HK-2 (cell line): ENCODE results near the gene PTBP1.

ENCODE experiments used
- DNase-seq: peaks from one replicate; pipeline ENCODE4 v3.0.0-alpha.2; 2018; ENCODE audit not compliant: unreplicated experiment

The PTBP1 gene

GRCh38 chr19:796692-797527 is at the start of gene PTBP1:
TSS of gene PTBP1 (plus strand) at chr19:797452. CDS start at chr19:797498, 46 bp downstream.
- DNase-seq, result peak; percentile 100

- DNase-seq, result no peak
These were observed 49.0 kb upstream of the PTBP1 start for GRCh38 chr19:748274-748598.

DNA sequence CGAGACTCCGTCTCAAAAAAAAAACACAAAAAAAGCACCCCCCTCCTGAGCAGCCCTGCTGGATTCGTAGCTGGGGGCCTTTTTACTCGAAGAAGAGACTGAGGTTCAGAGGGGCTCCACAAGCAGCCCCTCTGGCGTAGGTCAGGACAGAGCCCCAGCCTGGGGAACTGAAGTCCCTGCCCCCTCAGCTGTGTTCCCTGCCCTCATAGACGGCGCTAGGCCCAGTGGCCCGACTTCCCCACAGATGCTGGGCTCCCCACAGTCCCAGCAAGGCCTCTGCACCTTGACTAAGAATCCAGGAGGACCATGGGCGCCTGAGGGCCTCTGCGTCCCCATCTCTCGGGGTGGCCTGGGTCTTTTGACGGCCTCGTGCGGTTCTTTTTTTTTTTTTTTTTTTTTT is 47.4 kb upstream of the PTBP1 start:
- DNase-seq, result no peak

DNA sequence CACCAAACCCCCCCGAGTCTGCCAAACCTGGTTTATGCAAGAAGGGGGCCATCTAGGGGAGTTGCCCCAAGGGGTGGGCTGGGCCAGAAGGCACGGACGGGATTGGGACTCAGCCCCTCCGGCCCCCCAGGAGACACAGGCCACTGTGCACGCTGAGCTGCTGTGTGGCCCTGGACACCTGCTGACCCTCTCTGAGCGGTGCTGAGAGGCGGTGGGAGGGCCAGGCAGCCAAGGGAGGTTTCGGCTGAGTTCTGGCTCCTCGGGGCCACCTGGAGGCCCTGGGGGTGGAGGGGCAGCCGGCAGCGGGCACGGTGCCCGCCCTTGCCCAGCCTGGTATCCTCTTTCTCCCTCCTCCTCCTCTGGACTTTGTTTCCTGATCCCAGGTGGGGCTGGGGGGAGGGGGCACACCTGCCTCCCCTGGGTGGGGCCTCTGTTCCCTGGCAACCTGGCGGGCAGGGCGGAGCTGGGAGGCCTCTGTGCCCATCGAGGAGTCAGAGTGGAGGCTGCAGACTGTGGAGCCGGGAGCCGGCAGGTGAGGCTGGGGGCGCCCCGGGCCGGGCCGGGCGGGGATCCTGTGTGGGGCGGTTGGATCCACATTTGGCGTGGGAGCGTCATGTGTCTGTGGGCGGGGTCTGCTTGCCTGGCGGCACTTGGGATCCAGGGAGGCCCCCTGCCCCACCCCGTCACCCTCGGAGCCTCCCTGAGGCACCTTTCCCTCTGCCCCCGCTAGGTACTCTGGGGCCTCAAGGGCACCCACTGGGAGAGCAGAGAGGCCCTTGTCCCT is 46.4 kb upstream of the PTBP1 start, which contains the start of gene MISP:
MISP (plus strand) TSS at position 473 of the 784 bp plus-strand sequence. CDS start 5,835 bp downstream, outside the sequence.
- no peak for DNase-seq

GRCh38 chr19:751501-752341 is 45.5 kb upstream of the PTBP1 start:
- DNase-seq, result peak; percentile 80

DNA sequence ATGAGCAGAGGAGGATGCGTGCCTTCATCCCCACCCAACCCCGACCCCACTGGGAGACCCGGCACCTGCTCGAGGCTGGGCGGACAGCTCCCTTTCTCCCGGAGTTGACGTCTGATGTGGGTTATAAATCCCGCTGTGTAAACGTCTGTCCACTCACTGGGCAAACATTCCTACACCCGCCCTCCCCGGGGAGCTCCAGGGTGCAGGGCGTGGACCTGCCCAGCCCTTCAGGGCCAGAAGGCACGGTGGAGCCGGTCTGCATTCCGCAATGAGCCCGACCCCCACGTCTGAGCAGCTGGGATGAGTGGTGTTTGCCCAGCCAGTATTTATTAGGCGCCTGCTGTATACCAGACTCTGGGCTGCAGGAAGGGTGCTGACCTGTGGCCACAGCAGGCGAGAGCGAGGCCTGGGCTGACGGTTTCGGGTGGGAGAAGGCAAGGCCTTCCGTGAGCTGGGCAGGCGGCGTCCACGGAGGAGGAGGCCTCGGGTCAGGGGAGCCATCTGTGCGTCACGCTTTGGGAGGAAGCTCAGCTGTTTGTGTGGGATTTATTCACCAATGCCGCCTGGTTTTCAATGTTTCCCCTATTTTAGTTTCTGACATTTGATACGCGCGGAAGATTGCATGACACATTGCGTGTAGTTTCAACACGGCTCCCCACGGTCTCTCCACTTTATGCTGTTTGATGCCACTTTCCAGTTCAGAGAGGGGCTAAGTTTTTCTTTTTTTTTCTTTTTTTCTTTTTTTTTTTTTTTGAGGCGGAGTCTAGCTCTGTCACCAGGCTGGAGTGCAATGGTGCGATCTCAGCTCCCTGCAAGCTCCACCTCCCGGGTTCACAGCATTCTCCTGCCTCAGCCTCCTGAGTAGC is 44.4 kb upstream of the PTBP1 start:
- peak; percentile 87 for DNase-seq

DNA sequence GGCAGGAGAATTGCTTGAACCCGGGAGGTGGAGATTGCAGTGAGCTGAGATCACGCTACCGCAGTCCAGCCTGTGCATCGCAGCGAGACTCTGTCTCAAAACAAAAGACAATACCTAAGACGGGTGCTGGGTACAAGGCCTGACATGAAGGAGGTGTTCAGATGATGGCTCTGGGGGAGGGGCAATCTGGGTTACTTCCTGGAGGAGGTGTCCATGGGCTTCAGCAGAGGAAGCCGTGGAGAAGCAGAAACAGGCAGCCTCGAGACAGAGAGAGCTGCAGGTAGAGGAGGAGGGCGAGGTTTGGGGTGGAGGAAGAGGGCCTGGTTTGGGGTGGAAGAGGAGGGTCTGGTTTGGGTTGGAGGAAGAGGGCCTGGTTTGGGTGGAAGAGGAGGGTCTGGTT is 42.7 kb upstream of the PTBP1 start:
- no peak for DNase-seq

- DNase-seq, result no peak
These were observed 42.2 kb upstream of the PTBP1 start for GRCh38 chr19:755063-755462.

DNA sequence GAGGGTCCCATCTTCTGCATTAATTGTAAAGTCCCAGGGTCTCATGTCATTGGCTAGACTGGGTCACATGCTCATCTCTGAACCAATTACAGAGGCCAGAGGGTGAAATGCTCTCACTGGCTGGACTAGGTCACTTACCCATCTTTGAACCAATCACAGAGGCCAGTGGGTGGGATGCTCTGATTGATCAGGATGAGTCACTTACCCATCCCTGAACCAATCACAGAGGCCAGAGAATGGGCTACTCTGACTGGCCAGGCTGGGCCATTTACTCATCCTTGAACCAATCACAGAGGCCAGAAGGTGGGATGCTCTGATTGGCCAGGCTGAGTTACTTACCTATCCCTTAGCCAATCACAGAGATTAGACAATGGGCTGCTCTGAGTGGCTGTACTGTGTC is 41.0 kb upstream of the PTBP1 start:
- peak; percentile 34 for DNase-seq

DNA sequence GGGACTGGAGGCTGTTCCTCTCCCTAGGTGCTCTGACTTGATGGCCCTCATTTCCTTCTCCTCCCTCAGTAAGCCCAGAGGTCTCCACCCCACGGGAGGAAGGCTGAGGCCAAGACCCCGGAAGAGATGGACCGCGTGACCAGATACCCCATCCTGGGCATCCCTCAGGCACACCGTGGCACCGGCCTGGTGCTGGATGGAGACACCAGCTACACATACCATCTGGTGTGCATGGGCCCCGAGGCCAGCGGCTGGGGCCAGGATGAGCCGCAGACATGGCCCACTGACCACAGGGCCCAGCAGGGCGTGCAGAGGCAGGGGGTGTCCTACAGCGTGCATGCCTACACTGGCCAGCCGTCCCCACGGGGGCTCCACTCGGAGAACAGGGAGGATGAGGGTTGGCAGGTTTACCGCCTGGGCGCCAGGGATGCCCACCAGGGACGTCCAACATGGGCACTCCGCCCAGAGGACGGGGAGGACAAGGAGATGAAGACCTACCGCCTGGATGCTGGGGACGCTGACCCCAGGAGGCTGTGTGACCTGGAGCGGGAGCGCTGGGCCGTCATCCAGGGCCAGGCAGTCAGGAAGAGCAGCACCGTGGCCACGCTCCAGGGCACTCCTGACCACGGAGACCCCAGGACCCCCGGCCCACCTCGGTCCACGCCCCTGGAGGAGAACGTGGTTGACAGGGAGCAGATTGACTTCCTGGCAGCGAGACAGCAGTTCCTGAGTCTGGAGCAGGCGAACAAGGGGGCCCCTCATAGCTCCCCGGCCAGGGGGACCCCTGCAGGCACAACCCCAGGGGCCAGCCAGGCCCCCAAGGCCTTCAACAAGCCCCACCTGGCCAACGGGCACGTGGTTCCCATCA is 40.2 kb upstream of the PTBP1 start:
- no peak for DNase-seq

DNA sequence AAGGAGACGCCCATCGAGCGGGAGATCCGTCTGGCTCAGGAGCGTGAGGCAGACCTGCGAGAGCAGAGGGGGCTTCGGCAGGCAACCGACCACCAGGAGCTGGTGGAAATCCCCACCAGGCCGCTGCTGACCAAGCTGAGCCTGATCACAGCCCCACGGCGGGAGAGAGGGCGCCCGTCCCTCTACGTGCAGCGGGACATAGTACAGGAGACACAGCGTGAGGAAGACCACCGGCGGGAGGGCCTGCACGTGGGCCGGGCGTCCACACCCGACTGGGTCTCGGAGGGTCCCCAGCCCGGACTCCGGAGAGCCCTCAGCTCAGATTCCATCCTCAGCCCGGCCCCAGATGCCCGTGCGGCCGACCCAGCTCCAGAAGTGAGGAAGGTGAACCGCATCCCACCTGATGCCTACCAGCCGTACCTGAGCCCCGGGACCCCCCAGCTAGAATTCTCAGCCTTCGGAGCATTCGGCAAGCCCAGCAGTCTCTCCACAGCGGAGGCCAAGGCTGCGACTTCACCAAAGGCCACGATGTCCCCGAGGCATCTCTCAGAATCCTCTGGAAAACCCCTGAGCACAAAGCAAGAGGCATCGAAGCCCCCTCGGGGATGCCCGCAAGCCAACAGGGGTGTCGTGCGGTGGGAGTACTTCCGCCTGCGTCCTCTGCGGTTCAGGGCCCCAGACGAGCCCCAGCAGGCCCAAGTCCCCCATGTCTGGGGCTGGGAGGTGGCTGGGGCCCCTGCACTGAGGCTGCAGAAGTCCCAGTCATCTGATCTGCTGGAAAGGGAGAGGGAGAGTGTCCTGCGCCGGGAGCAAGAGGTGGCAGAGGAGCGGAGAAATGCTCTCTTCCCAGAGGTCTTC is 39.2 kb upstream of the PTBP1 start:
- DNase-seq, result no peak

- no peak for DNase-seq
These were observed 34.1 kb upstream of the PTBP1 start for GRCh38 chr19:763181-763580.

GRCh38 chr19:763869-764268 is 33.4 kb upstream of the PTBP1 start:
- DNase-seq, result no peak

GRCh38 chr19:764301-764700 is 33.0 kb upstream of the PTBP1 start:
- no peak for DNase-seq

GRCh38 chr19:765179-765738 is 32.0 kb upstream of the PTBP1 start:
- DNase-seq, result no peak

DNA sequence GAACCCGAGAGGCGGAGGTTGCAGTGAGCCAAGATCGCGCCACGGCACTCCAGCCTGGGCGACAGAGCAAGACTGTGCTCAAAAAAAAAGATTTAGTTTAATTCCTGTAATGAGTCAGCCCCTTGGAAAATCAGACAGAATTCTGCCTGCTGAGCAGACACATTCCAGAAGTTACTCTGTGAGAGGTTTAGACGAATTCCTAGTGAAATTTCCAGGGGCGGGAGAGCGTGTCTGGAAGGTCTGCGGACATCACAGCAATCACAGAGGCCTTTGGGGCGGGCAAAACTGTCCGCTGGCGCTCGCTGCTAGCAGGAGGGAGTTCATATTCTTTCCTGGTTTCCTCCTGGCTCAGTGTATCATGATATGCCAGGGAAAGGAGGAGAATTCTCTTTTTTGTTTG is 28.8 kb upstream of the PTBP1 start:
- peak; percentile 84 for DNase-seq

DNA sequence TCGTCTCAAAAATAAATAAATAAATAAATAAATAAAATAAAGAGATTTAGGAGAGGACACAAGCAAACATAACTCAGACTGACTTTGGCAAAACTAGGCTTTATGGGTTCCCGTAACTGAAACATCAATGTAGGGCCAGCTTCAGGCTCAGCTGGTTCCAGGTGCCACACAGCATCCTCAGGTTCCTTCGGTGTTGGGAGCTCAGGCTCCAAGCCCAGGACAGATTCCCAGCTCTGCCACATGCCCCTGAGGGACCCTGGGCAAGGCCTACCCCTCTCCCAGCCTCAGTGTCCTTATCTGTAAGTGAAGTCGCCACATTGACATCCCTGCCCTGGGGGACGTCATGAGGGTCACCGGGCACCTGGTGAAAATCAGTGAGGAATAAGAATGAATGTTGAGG is 27.6 kb upstream of the PTBP1 start:
- no peak for DNase-seq

DNA sequence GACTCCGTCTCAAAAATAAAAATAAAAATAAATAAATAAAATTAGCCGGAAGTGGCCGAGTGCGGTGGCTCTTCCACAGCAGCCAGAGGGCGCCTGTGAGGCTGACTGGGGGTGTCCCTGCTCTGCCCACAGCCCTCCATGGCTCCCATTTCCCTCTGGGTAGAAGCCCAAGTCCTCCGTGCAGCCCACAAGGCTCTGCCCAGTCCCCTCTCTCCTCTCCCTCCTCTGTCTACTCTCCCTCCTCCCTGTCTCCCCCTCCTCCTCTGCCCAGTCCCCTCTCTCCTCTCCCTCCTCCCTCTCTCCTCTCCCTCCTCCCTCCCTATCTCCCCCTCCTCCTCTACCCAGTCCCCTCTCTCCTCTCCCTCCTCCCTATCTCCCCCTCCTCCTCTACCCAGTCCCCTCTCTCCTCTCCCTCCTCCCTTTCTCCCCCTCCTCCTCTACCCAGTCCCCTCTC is 25.9 kb upstream of the PTBP1 start:
- peak; percentile 23 for DNase-seq

DNA sequence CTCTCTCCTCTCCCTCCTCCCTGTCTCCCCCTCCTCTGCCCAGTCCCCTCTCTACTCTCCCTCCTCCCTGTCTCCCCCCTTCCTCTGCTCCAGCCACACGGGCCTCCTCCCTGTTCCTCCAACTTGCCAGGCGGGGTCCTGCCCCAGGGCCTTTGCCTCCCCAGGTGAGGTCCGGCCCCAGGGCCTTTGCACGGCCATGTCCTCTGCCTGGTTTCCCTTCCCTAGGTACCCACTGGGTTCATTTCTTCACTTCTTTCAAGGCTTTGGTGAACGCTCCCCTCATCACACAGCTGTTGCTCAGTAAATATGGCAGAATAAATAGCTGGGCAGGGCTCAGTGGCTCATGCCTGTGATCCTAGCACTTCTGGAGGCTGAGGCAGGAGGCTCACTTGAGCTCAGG is 25.2 kb upstream of the PTBP1 start:
- no peak for DNase-seq
